NCI-H524 treated with DMSO at 0.1 percent for 48 hours (cell line): ENCODE results near the gene ZNF469.

Experiments used
- DNase-seq: peaks from one replicate; lab custom pipeline; 2025; lab: John Stamatoyannopoulos, UW

ZNF469 gene, protein sequence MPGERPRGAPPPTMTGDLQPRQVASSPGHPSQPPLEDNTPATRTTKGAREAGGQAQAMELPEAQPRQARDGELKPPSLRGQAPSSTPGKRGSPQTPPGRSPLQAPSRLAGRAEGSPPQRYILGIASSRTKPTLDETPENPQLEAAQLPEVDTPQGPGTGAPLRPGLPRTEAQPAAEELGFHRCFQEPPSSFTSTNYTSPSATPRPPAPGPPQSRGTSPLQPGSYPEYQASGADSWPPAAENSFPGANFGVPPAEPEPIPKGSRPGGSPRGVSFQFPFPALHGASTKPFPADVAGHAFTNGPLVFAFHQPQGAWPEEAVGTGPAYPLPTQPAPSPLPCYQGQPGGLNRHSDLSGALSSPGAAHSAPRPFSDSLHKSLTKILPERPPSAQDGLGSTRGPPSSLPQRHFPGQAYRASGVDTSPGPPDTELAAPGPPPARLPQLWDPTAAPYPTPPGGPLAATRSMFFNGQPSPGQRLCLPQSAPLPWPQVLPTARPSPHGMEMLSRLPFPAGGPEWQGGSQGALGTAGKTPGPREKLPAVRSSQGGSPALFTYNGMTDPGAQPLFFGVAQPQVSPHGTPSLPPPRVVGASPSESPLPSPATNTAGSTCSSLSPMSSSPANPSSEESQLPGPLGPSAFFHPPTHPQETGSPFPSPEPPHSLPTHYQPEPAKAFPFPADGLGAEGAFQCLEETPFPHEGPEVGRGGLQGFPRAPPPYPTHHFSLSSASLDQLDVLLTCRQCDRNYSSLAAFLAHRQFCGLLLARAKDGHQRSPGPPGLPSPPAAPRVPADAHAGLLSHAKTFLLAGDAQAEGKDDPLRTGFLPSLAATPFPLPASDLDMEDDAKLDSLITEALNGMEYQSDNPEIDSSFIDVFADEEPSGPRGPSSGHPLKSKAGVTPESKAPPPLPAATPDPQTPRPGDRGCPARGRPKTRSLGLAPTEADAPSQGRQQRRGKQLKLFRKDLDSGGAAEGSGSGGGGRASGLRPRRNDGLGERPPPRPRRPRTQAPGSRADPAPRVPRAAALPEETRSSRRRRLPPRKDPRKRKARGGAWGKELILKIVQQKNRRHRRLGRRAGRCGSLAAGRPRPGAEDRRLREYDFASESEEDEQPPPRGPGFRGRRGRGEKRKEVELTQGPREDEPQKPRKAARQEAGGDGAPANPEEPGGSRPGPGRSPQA (N-terminal part only)

GRCh38 chr16:88382491-88383400, at the start of gene ZNF469:
Gene ZNF469 (plus strand): TSS chr16:88382959. CDS start chr16:88427471, 44,512 bp downstream.
- no peak for DNase-seq

DNA sequence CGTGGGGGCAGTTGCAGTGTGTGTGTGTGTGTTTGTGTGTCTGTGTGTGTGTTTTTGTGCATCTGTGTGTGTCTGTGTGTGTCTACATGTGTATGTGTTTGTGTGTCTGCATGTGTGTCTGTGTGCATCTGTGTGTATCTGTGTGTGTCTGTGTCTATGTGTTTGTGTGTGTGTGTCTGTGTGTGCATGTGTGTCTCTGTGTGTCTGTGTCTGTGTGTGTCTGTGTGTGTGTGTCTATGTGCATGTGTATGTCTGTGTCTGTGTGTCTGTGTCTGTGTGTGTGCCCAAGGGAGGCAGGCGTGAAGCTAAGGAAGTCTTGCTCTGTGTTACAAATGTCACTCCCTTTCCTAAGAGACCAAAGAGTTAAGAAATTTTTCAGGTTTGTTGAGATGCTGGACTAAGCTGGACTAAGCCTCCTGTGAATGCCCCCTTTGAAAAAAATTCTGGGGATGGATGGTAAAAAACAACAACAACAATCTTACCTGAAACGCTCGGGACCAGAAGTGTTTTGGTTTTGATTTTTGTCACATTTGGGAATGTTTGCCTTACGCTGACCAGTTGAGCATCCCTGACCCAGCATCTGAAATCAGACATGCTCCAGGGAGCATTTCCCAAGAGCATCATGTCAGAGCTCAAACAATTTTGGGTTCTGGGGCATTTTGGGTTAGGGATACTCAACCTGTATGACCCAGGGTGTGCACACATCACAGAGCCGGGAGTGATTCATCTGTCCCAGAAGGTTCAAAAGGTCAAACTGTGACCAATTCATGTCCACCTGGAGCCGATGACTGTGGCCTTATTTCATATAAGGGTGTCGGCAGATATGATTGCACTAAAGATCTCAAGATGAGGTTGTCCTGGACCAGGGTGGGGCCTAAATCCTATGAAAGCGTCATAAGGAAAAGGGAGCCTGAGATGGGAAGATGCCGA, 48.6 kb upstream of the ZNF469 start:
- DNase-seq = no peak

- DNase-seq = no peak
These were observed 47.7 kb upstream of the ZNF469 start for GRCh38 chr16:88334778-88335720.

DNA sequence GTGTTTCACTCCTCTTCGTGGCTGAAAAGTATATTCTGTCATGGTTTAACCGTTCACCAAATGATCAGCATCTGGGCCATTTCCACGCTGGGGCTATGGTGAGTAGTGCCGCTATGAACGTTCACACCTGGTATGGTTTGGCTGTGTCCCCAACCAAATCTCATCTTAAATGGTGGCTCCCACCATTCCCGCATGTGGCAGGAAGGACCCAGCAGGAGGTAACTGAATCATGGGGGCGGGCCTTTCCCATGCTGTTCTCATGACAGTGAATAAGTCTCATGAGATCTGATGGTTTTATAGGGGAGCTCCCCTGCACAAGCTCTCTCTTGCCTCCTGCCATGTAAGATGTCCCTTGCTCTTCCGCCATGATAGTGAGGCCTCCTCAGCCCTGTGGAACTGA, 45.7 kb upstream of the ZNF469 start:
- no peak for DNase-seq

DNA sequence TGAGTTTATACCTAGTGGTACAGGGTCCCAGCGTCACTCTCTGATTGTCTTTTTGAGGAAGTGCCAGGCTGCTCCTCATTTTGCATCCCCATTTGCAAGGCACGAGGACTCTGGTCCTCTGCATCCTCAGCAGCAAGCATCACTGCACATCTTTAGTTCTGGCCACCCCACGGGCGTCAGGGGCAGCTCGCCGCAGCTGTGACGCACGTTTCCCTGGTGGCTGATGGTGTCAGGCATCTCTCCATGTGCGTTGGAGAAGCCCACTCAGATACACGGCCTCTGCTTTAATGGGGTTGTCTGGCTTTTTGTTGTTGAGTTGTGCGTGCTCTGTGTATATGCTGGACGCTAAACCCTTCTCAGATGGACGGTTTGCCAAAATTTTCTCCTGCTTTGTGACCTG, 45.2 kb upstream of the ZNF469 start:
- DNase-seq = no peak

DNA sequence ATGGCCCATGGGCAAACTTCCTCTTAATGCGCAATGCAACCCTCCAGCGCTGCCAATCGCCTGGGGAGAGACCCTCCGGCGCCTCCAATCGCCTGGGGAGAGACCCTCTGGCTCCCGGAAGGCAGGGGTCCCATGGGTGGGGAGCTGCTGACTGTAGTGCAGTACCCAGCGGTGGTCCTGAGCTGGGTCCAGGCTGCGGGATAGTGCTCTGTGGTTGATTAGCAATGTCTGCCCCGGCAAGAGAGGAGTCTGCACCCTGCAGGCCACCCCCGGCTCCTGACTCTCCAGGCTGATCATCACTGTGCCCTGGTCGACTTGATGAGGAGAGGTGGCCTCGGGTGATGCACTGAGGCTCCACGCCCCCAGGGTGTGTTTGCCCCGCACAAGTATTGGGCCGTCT, 44.6 kb upstream of the ZNF469 start:
- no peak for DNase-seq

DNA sequence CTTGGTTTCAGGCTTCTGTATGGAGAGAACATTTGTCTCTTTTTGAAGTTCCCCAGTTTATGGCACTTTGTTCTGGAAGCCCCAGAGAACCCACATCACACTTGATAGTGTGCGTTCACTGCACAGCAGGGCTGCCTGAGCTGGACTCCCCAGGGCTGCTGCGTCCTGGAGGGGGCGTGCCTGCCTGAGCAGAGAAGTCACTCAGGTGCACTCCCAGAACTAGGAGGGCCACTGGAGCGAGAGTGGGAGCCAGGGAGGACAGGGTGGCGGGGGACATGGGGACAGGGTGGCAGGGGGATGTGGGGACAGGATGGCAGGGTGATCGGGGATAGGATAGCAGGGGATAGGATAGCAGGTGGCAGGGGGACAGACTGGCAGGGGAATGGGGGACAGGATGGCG, 43.9 kb upstream of the ZNF469 start:
- no peak for DNase-seq

GRCh38 chr16:88339930-88340754, 42.6 kb upstream of the ZNF469 start:
- no peak for DNase-seq

- no peak for DNase-seq
These were observed 42.0 kb upstream of the ZNF469 start for GRCh38 chr16:88340755-88341150.

DNA sequence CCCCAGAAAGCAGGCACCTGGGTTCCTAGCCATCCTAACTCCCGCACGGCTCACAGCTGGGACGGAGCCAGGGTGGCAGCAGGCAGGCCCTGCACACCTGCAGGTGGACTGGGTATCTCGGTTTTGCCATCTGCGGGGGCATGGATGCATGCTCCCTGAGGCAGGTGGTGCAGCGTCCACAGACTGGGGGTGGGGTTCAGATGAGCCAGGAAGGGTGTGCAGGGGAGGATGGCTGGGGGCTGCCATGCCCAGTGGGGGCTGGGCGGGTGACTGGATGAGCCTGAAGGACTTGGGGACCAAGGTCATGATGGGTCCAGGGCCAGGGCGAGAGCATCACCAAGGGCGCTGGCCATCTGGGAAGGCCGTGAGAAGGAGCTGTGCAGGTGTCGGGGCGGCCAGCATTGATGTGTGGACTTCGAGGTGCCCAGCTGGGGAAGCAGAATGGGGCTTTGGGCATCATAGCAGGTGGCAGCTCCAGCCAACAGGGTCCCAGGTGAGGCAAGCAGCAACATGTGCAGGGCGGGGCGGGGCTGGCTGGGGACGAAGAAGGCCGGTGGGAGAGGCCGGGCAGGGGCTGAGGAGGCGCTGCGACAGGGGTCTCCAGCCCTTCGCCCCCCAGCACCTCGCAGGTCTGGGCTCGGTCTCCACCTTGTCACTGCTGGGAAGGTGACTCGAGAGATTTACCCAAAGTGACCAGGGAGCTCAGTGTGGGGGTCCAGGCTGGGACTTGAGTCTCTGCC, 41.0 kb upstream of the ZNF469 start:
- DNase-seq = no peak

DNA sequence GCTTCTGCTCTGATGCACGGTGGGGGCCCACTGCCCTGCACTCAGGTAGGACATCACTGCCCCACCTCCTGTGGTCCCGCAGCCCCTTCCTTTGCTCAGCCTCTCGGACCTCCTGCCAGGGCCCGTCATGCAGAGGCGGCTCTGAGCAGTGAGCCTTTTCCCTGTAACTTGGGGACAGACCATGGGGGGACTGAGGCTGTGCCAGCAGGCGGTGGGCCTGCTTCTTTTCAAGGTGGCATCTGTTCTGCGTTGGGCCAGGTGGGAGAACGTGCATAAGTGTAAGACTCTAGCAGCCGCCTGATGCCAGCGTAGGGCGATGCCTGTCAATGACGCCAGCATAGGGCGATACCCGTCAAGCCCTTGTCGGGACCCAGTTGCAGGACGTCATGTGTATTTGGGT, 40.3 kb upstream of the ZNF469 start:
- DNase-seq = no peak

- no peak for DNase-seq
These were observed 39.4 kb upstream of the ZNF469 start for GRCh38 chr16:88343271-88343791.

DNA sequence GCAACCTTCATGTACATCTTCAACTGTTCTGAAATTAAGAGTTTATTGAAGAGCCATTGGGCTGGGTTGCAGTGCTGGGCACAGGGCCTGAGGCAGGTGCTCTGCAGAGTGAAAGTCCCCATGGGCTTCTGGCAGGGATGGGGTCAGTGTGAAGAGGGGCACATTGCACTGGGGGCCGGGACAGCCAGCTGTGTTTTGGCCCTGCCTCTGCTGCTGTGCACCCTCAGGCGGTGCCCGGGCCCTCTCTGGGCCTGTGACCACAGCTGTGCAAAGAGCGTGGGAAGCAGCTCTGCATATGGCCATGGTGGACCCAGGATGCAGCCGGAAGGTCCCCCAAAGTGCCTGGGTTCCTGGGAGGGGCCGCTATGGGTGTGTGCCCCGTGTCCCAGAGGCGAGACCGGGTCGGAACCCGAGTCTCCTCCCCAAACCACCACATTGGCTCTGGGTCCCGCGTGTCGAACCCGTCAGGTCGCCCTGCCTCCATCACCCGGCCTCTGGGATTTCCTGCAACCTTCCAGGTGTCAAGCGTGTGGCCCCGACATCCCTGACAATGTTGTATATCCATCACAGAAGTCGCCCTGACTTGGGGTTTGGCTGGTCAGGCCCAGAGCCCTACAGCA, 38.2 kb upstream of the ZNF469 start:
- no peak for DNase-seq

DNA sequence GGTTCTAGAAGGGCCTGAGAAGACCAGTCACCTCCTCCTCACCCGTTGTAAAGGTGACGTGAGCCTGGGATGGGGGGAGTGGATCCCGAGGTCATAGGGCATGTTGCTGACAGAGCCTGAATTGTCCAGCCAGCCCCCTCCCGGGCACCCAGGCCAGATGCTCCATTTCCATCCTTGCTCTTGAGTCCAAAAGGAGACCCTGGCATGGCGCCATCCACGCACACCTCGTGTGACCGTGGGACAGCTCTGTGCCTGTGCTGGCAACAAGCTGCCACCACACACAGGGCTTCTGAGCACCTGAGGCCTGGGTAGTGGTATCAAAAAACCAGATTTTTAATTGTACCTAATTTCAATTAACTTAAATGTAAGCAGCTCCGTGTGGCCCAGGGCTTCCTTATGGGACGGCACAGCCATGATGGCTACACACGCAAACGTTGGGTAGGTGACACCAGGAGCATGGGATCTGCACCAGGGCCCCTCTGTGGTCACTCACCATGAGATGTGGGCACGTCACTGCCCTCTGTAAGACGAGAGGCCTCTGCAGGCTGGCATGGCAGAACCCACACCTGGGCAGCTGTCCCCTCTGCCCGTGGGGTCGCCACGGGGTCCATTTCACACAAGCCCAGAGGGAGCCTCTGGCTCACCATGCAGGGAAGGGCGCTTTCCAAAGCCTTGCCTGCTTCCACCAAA, 37.6 kb upstream of the ZNF469 start:
- DNase-seq = no peak

DNA sequence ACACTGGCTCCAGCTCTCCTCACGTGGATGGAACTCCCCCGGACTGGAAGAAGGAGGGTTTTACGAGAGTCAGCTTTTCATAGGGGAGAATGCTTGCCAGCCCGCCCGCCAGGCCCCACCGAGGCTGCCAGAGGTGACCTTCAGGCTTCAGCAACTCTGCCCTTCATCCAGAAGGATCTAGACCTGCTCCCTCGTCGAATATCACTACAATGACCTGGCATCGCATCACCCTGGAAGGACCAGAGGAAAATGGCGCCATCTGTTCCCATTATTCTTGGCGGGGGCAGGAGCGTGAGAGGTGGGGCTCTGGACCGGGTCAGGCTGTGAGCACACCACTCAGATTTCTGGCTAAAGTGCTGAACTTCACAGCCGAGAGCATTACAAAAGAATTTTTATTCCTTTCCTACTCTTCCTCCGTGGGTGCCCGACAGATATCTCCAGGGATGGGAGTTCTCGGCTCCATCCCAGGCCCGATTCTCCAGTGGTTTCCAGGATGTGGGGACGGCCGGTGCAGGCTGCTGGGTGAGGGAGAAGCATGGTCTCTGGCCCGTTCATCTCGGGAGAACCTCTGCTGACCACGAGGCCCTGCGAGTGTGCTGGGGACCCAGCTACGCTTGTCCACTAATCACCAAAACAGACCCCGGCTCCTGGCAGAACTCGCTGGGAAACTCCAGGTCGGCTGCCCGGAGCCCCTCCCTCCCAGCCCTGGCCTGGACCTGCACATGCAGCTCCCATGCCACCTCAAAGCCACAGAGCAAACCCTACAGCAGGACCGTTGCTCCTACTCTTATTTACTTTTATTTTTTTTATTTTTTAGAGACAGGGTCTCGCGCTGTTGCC, 36.8 kb upstream of the ZNF469 start:
- no peak for DNase-seq
